IMR-90 (cell line): ENCODE measurements around the gene VCPKMT.

Experiments used
- BHLHE40 ChIP-seq: fragments of 150-350 bp; IDR thresholded peaks from 2 replicates; pipeline ENCODE4 v1.6.1; 2016; ENCODE audit warnings: mild to moderate bottlenecking, low read depth, low read length
- CEBPB ChIP-seq: IDR thresholded peaks from 2 replicates; pipeline ENCODE4 v1.6.1; 2012; ENCODE audit warnings: low read depth, low read length, improper control_type of control experiment
- ELK1 ChIP-seq: fragments of 150-350 bp; IDR thresholded peaks from 2 replicates; pipeline ENCODE4 v1.6.1; 2016; ENCODE audit warnings: low read depth, mild to moderate bottlenecking, low read length, moderate library complexity, borderline replicate concordance
- FOS ChIP-seq: fragments of 150-350 bp; IDR thresholded peaks from 2 replicates; pipeline ENCODE4 v1.6.1; 2016; ENCODE audit warnings: low read depth, low read length
- MAFK ChIP-seq: IDR thresholded peaks from 2 replicates; pipeline ENCODE4 v1.6.1; 2012; ENCODE audit warnings: low read depth, low read length, improper control_type of control experiment
- MAZ ChIP-seq: IDR thresholded peaks from 2 replicates; pipeline ENCODE4 v1.6.1; 2012; ENCODE audit warnings: low read depth, mild to moderate bottlenecking, low read length, improper control_type of control experiment, moderate library complexity, borderline replicate concordance
- MXI1 ChIP-seq: IDR thresholded peaks from 2 replicates; pipeline ENCODE4 v1.6.1; 2012; ENCODE audit warnings: low read depth, mild to moderate bottlenecking, low read length, moderate library complexity, borderline replicate concordance
- POLR2A ChIP-seq: IDR thresholded peaks from 2 replicates; pipeline ENCODE4 v1.6.1; 2012; ENCODE audit warnings: mild to moderate bottlenecking, low read depth, low read length
- RAD21 ChIP-seq: IDR thresholded peaks from 2 replicates; pipeline ENCODE4 v1.6.1; 2012; ENCODE audit warnings: low read length, improper control_type of control experiment
- RCOR1 ChIP-seq: IDR thresholded peaks from 2 replicates; pipeline ENCODE4 v1.6.1; 2012; ENCODE audit warnings: mild to moderate bottlenecking, low read length, improper control_type of control experiment; ENCODE audit not compliant: insufficient replicate concordance
- RFX5 ChIP-seq: IDR thresholded peaks from 2 replicates; pipeline ENCODE4 v1.8.0; 2012; ENCODE audit warnings: low read depth, mild to moderate bottlenecking, low read length, moderate library complexity
- SMC3 ChIP-seq: fragments of 150-350 bp; IDR thresholded peaks from 2 replicates; pipeline ENCODE4 v1.6.1; 2016; ENCODE audit warnings: low read depth, mild to moderate bottlenecking, antibody characterized with exemption, low read length, moderate library complexity
- USF2 ChIP-seq: fragments of 150-350 bp; IDR thresholded peaks from 2 replicates; pipeline ENCODE4 v1.6.1; 2017; ENCODE audit warnings: mild to moderate bottlenecking, antibody characterized with exemption, low read length, low read depth
- TF ChIP-seq, protein P1 (sequence below): conservative IDR thresholded peaks from 2 replicates; pipeline ENCODE4 v1.5.1; 2012; ENCODE audit warnings: mild to moderate bottlenecking, low read depth, low read length, improper control_type of control experiment

- TF ChIP-seq, protein P1, sequence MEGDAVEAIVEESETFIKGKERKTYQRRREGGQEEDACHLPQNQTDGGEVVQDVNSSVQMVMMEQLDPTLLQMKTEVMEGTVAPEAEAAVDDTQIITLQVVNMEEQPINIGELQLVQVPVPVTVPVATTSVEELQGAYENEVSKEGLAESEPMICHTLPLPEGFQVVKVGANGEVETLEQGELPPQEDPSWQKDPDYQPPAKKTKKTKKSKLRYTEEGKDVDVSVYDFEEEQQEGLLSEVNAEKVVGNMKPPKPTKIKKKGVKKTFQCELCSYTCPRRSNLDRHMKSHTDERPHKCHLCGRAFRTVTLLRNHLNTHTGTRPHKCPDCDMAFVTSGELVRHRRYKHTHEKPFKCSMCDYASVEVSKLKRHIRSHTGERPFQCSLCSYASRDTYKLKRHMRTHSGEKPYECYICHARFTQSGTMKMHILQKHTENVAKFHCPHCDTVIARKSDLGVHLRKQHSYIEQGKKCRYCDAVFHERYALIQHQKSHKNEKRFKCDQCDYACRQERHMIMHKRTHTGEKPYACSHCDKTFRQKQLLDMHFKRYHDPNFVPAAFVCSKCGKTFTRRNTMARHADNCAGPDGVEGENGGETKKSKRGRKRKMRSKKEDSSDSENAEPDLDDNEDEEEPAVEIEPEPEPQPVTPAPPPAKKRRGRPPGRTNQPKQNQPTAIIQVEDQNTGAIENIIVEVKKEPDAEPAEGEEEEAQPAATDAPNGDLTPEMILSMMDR = no peak
- TF ChIP-seq ELK1 (no peak), RAD21 (no peak), RFX5 (no peak), USF2 (no peak), POLR2A (no peak), MXI1 (no peak), CEBPB (no peak), BHLHE40 (no peak), FOS (no peak), RCOR1 (no peak), MAZ (no peak), MAFK (no peak), SMC3 (no peak)
These were observed 34.0 kb downstream of the VCPKMT start for GRCh38 chr14:50082308-50082742.
